ENCODE data around the gene NOL3. TPM values are rescaled to one million over a fixed set of nuclear protein-coding genes. Genes with fewer than 3 reads are reported as not detected.

Gene NOL3
- total RNA-seq, 1 donor = 10.1 TPM

DNA sequence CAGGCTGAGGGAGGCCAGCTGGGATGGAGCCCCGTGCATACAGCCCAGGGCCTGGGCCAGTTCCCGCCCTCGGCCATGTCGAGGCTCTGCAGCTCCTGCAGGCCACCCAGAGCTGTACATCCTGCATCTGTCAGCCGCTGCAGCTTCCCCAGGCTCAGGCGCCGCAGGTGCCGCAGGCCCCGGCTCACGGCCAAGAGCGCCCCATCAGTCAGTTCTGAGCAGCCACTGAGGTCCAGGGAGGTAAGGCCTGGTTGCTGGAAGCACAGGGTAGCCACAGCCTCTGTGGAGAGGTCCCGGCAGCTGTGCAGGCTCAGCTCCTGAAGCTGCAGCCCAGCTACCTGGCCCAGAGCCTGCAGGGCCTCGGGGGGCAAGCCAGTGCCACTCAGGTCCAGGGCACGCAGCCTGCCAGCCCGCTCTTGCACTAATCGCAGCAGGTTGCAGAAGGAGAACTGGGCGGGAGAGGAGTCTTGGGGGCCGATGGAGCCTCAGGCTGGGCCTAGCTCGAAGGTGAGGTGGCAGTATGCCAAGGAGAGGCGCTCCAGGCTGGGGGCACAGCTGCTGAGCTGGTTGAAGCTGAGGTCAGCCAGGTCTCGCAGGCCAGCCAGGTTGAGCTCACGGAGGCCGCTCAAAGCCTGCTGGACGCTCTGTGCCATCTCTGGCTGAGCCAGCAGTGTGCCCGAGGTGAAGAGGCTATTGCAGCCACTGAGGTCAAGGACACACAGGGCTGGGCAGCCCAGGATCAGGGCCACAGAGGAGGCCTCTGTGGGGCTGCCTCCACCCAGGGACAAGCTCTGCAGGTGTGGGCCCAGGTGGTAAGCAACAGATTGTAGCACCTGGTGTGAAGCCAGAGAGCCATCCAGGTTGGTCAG, 40.0 kb downstream of the NOL3 start:
- H3K4me3 ChIP-seq (ENCODE audit: low read depth, low read length) = no peak overlapping the region
- no peak for DNase-seq (ENCODE audit: low read depth)
- TF ChIP-seq, protein P1, sequence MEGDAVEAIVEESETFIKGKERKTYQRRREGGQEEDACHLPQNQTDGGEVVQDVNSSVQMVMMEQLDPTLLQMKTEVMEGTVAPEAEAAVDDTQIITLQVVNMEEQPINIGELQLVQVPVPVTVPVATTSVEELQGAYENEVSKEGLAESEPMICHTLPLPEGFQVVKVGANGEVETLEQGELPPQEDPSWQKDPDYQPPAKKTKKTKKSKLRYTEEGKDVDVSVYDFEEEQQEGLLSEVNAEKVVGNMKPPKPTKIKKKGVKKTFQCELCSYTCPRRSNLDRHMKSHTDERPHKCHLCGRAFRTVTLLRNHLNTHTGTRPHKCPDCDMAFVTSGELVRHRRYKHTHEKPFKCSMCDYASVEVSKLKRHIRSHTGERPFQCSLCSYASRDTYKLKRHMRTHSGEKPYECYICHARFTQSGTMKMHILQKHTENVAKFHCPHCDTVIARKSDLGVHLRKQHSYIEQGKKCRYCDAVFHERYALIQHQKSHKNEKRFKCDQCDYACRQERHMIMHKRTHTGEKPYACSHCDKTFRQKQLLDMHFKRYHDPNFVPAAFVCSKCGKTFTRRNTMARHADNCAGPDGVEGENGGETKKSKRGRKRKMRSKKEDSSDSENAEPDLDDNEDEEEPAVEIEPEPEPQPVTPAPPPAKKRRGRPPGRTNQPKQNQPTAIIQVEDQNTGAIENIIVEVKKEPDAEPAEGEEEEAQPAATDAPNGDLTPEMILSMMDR (IDR thresholded peaks at IDR 0.05; ENCODE audit: insufficient read depth, low read length) = no peak

GRCh38 chr16:67211674-67212073, 41.3 kb downstream of the NOL3 start:
- TF ChIP-seq, protein P1 (IDR thresholded peaks at IDR 0.05; ENCODE audit: insufficient read depth, low read length) = no peak
- DNase-seq (ENCODE audit: low read depth) = no peak
- H3K4me3 ChIP-seq (ENCODE audit: low read depth, low read length) = no peak overlapping the region

DNA sequence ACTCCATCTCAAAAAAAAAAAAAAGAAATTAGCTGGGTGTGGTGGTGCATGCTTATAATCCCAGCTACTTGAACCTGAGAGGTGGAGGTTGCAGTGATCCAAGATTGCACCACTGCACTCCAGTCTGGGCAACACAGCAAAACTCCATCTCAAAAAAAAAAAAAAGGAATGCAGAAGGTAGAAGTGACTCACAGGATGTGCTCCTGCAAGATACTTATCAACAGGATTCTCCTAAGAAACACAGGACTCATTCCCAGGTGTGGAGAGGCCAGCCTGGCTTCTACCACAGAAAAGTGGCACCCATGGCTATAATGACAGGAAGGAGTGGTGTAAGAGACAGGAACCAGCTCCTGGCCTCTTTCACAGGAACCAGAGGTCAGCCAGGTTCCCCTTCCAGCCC, 42.4 kb downstream of the NOL3 start:
- H3K4me3 ChIP-seq (ENCODE audit: low read depth, low read length) = no peak overlapping the region
- TF ChIP-seq, protein P1 (IDR thresholded peaks at IDR 0.05; ENCODE audit: insufficient read depth, low read length) = no peak
- no peak for DNase-seq (ENCODE audit: low read depth)

- no peak overlapping the region for H3K4me3 ChIP-seq (ENCODE audit: low read depth, low read length)
- TF ChIP-seq, protein P1 (IDR thresholded peaks at IDR 0.05; ENCODE audit: insufficient read depth, low read length) = no peak
- DNase-seq (ENCODE audit: low read depth) = no peak
Observed at GRCh38 chr16:67213197-67214019, 43.1 kb downstream of the NOL3 start.

DNA sequence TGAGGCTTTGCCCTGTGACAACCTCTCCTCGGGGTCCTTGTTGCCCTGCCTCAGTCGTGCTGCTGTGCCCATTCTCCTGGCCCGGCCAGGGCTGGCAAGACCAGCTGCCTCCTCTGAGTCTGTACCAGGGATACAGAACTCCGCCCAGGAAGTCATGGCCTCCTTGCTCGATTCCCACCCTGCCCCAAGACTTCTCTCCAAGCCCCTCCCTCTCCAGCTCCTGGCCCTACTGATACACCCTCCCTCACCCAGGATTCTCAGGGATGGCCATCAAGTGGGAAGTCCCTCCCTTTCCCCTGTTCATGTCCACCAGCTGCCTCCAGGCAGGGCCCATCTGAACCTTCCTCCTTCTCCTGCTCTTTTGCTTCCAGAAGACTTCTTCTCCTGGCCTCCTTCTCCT, 45.4 kb downstream of the NOL3 start:
- DNase-seq (ENCODE audit: low read depth) = no peak
- TF ChIP-seq, protein P1 (IDR thresholded peaks at IDR 0.05; ENCODE audit: insufficient read depth, low read length) = no peak
- H3K4me3 ChIP-seq (ENCODE audit: low read depth, low read length) = no peak overlapping the region

- TF ChIP-seq, protein P1 (IDR thresholded peaks at IDR 0.05; ENCODE audit: insufficient read depth, low read length) = no peak
- DNase-seq (ENCODE audit: low read depth) = peak; percentile 26
- no peak overlapping the region for H3K4me3 ChIP-seq (ENCODE audit: low read depth, low read length)
Observed at GRCh38 chr16:67216612-67217490, 46.5 kb downstream of the NOL3 start.

Measured in fibroblast of the aortic adventitia (primary cell).